Ascending aorta (tissue), 2 donors: ENCODE data around the gene MMP14. TPM values are rescaled to one million over a fixed set of nuclear protein-coding genes. Genes with fewer than 3 reads are reported as not detected.

Source experiments
- DNase-seq, 2 donors: peaks; one replicate each; pipeline ENCODE4 v3.0.0-alpha.2; 2019; ENCODE audit warnings: low spot score in 2 of 2
- H3K27ac ChIP-seq, 2 donors: fragments of 200-600 bp; sonication (generic); one replicate each; pipeline ENCODE4 v1.5.1; 2016 to 2017; ENCODE audit warnings: mild to moderate bottlenecking in 1 of 2
- H3K27me3 ChIP-seq: fragments of 200-600 bp; sonication (generic); one replicate; pipeline ENCODE4 v1.5.1; 2017
- H3K36me3 ChIP-seq, 2 donors: fragments of 200-600 bp; sonication (generic); one replicate each; pipeline ENCODE4 v1.5.1; 2016
- H3K4me1 ChIP-seq, 2 donors: fragments of 200-600 bp; sonication (generic); one replicate each; pipeline ENCODE4 v1.5.1; 2016 to 2017; ENCODE audit warnings: mild to moderate bottlenecking in 1 of 2
- H3K4me3 ChIP-seq, 2 donors: fragments of 200-600 bp; sonication (generic); one replicate each; pipeline ENCODE4 v1.5.1; 2016 to 2017; ENCODE audit warnings: mild to moderate bottlenecking in 1 of 2
- H3K9me3 ChIP-seq, 2 donors: fragments of 200-600 bp; sonication (generic); one replicate each; pipeline ENCODE4 v1.5.1; 2016
- CTCF ChIP-seq, 3 experiments: fragments of 200-600 bp in 2 of 3; fragments of 450-650 bp in 1 of 3; sonication (generic) in 2 of 3; IDR thresholded peaks; one replicate each; pipeline ENCODE4 v1.5.1; 2016 to 2019; ENCODE audit warnings: antibody characterized with exemption in 3 of 3, mild to moderate bottlenecking in 1 of 3, moderate library complexity in 1 of 3
- intact Hi-C: fragments of 100-400 bp; cut with DNase I; formaldehyde crosslinking; loops from one replicate; pipeline ENCODE4 v1.15.1; 2023
- total RNA-seq: library from RNA; depleted of rRNA; stranded (reverse); fragments of >200 nt; gene quantifications from one replicate; pipeline ENCODE4 v1.1.0, GENCODE V29; 2016

The MMP14 gene
- total RNA-seq, 1 donor from 2014 or later: 178 TPM

GRCh38 chr14:22794551-22794951 lies 41.8 kb upstream of the MMP14 start:
- TF ChIP-seq CTCF (IDR thresholded peaks at IDR 0.05): no peak
- H3K36me3 ChIP-seq: no peaks in the 10 kb centered on the region
- no peak overlapping the region for H3K4me3 ChIP-seq
- no peak overlapping the region for H3K27ac ChIP-seq
- H3K27me3 ChIP-seq: no peaks in the 10 kb centered on the region
- no peak for DNase-seq
- intact Hi-C loops: no loop called here
- H3K9me3 ChIP-seq: no peaks in the 10 kb centered on the region
- no peaks in the 10 kb centered on the region for H3K4me1 ChIP-seq

- Histone ChIP-seq H3K27me3 (no peaks in the 10 kb centered on the region), H3K4me3 (no peak overlapping the region), H3K27ac (no peak overlapping the region), H3K4me1 (no peaks in the 10 kb centered on the region), H3K36me3 (no peaks in the 10 kb centered on the region), H3K9me3 (no peaks in the 10 kb centered on the region)
- DNase-seq: no peak
- intact Hi-C loops: no loop called here
- TF ChIP-seq CTCF (IDR thresholded peaks at IDR 0.05): no peak
Measured at GRCh38 chr14:22796087-22796707, 40.2 kb upstream of the MMP14 start.

GRCh38 chr14:22797017-22797917 lies 39.1 kb upstream of the MMP14 start:
- Histone ChIP-seq H3K27ac (no peak overlapping the region), H3K27me3 (no peaks in the 10 kb centered on the region), H3K4me3 (no peak overlapping the region), H3K9me3 (no peaks in the 10 kb centered on the region), H3K4me1 (no peaks in the 10 kb centered on the region), H3K36me3 (no peaks in the 10 kb centered on the region)
- no peak for TF ChIP-seq CTCF (IDR thresholded peaks at IDR 0.05)
- no peak for DNase-seq
- intact Hi-C loops: no loop called here

- Histone ChIP-seq H3K36me3 (no peaks in the 10 kb centered on the region), H3K4me1 (no peaks in the 10 kb centered on the region), H3K27me3 (no peaks in the 10 kb centered on the region), H3K27ac (no peak overlapping the region), H3K4me3 (no peak overlapping the region), H3K9me3 (no peaks in the 10 kb centered on the region)
- TF ChIP-seq CTCF (IDR thresholded peaks at IDR 0.05): no peak
- no peak for DNase-seq
- intact Hi-C loops: no loop called here
Measured at GRCh38 chr14:22798528-22798927, 37.9 kb upstream of the MMP14 start.

- no peaks in the 10 kb centered on the region for H3K27me3 ChIP-seq
- H3K27ac ChIP-seq: no peak overlapping the region
- H3K4me3 ChIP-seq: no peak overlapping the region
- DNase-seq: no peak
- TF ChIP-seq CTCF (IDR thresholded peaks at IDR 0.05): no peak
- intact Hi-C loops: no loop called here
- H3K4me1 ChIP-seq: no peaks in the 10 kb centered on the region
- H3K36me3 ChIP-seq: no peaks in the 10 kb centered on the region
- H3K9me3 ChIP-seq: no peaks in the 10 kb centered on the region
Measured at GRCh38 chr14:22800346-22800745, 36.0 kb upstream of the MMP14 start.
